GM21529 (cell line): Measurements from ENCODE around the gene ARGLU1.

Experiments used
- ATAC-seq: cut with Tn5 transposase; IDR thresholded peaks from one replicate; pipeline ENCODE4 v1.9.1; 2021; ENCODE audit not compliant: unreplicated experiment

ARGLU1 gene

GRCh38 chr13:106503730-106504453 is 64.0 kb downstream of the ARGLU1 start:
- ATAC-seq, result no peak

- no peak for ATAC-seq
Observed at GRCh38 chr13:106503272-106503671, 64.7 kb downstream of the ARGLU1 start.

GRCh38 chr13:106500445-106500844 is 67.5 kb downstream of the ARGLU1 start:
- ATAC-seq, result no peak

- peak; percentile 63 for ATAC-seq
Observed at GRCh38 chr13:106499896-106500295, 68.0 kb downstream of the ARGLU1 start.

- no peak for ATAC-seq
Observed at GRCh38 chr13:106499113-106499512, 68.8 kb downstream of the ARGLU1 start.

GRCh38 chr13:106498571-106498970 is 69.4 kb downstream of the ARGLU1 start:
- no peak for ATAC-seq

GRCh38 chr13:106498158-106498557 is 69.8 kb downstream of the ARGLU1 start:
- no peak for ATAC-seq

- ATAC-seq, result no peak
Observed at GRCh38 chr13:106497079-106497478, 70.9 kb downstream of the ARGLU1 start.

GRCh38 chr13:106496072-106496997 is 71.6 kb downstream of the ARGLU1 start:
- no peak for ATAC-seq

GRCh38 chr13:106494936-106495335 is 73.0 kb downstream of the ARGLU1 start:
- ATAC-seq, result no peak

- ATAC-seq, result no peak
Observed at GRCh38 chr13:106494506-106494905, 73.4 kb downstream of the ARGLU1 start.

GRCh38 chr13:106493533-106494220 is 74.3 kb downstream of the ARGLU1 start:
- peak; percentile 83 for ATAC-seq

GRCh38 chr13:106492588-106493475 is 75.1 kb downstream of the ARGLU1 start:
- no peak for ATAC-seq

GRCh38 chr13:106491928-106492587 is 75.9 kb downstream of the ARGLU1 start:
- ATAC-seq, result no peak
